ENCODE measurements around the gene PLXNA2.

DNA sequence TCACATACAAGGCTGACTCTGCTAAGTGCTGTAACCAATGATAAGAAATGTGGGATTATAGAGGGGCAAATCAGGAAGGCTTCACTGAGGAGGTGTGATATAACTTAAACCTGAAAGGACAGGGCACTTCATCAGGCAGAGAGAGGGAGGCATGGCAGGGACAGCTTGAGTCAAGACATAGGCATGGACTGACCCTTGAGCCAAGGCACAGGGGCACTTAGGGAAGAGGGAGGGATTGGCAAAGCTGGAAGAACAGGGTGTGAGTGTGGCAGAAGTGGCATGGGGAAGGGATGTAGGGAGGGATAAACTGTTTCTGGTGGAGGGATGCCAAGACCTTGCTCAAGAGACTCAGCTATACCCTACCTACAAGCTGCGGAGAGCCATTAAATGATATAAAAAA, 81.3 kb downstream of the PLXNA2 start:
- TF ChIP-seq, protein P1, sequence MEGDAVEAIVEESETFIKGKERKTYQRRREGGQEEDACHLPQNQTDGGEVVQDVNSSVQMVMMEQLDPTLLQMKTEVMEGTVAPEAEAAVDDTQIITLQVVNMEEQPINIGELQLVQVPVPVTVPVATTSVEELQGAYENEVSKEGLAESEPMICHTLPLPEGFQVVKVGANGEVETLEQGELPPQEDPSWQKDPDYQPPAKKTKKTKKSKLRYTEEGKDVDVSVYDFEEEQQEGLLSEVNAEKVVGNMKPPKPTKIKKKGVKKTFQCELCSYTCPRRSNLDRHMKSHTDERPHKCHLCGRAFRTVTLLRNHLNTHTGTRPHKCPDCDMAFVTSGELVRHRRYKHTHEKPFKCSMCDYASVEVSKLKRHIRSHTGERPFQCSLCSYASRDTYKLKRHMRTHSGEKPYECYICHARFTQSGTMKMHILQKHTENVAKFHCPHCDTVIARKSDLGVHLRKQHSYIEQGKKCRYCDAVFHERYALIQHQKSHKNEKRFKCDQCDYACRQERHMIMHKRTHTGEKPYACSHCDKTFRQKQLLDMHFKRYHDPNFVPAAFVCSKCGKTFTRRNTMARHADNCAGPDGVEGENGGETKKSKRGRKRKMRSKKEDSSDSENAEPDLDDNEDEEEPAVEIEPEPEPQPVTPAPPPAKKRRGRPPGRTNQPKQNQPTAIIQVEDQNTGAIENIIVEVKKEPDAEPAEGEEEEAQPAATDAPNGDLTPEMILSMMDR (IDR thresholded peaks at IDR 0.05) = no peak
- TF ChIP-seq POLR2A (IDR thresholded peaks at IDR 0.05; ENCODE audit: low read depth) = no peak
